HCT116 (cell line): Measurements from ENCODE around the gene CHIC1. TPM values are rescaled to one million over a fixed set of nuclear protein-coding genes. Genes with fewer than 3 reads are reported as not detected.
"Not testable (repeated sequence)": the region's sequence is repeated elsewhere in the genome, so short reads cannot be mapped to it uniquely, and the experiment has no call there.

Experiments
- ATAC-seq: fragments of 200-7000 bp; cut with Tn5 transposase; 2 replicates; pipeline ENCODE4 v1.9.1; 2020; ENCODE audit warnings: mild to moderate bottlenecking, moderate library complexity
- BruUV-seq: library from RNA; stranded (reverse); fragments of 400-500 nt; replicated peaks from 2 replicates; lab custom pipeline; 2021; lab: Mats Ljungman, UMichigan
- CTCF ChIA-PET: fragments of 300-600 bp; sonication (Branson Sonifier 250); formaldehyde crosslinking; loops from one replicate; lab custom pipeline; 2021; ENCODE audit warnings: antibody characterized with exemption; lab: Charles Lee
- POLR2A ChIA-PET: fragments of 300-600, 350-600 bp; sonication (Branson Sonifier 250); formaldehyde crosslinking; loops from one replicate; lab custom pipeline; 2021; ENCODE audit warnings: antibody characterized with exemption; lab: Charles Lee
- RAD21 ChIA-PET, 2 experiments: fragments of 300-600 bp; sonication (Branson Sonifier 250); formaldehyde crosslinking; loops; one replicate each; lab custom pipeline; 2023; ENCODE audit warnings: low total read pairs in 2 of 2; ENCODE audit not compliant: uncharacterized antibody in 2 of 2, unreplicated experiment in 2 of 2, low non-redundant PET in 1 of 2; lab: Charles Lee
- DNase-seq: peaks from one replicate; pipeline ENCODE4 v3.0.0-alpha.2; 2010; ENCODE audit warnings: low read depth, low spot score
- H2AFZ ChIP-seq: fragments of 200-600 bp; shearing (Covaris generic), sonication (generic); 2 replicates; pipeline ENCODE4 v1.6.1; 2017; ENCODE audit warnings: low read depth, mixed run types, mixed read lengths, antibody characterized with exemption, low read length; ENCODE audit not compliant: poor library complexity, severe bottlenecking
- H3K27ac ChIP-seq: 2 replicates; pipeline ENCODE4 v1.5.1; 2012; ENCODE audit warnings: low read depth, low read length
- H3K27me3 ChIP-seq: fragments of 200-600 bp; sonication (generic); 2 replicates; pipeline ENCODE4 v1.6.1; 2016; ENCODE audit warnings: mixed run types, low read length, mixed read lengths; ENCODE audit not compliant: insufficient read depth
- H3K36me3 ChIP-seq, 2 experiments: fragments of 200-500 bp in 1 of 2; fragments of 200-600 bp in 1 of 2; sonication (Bioruptor generic) in 1 of 2; sonication (generic) in 1 of 2; 2 replicates each; pipeline versions ENCODE4 v1.5.1 to v1.6.1; 2014 to 2016; ENCODE audit warnings: low read length in 2 of 2, inconsistent platforms in 1 of 2, mixed read lengths in 1 of 2, mixed run types in 1 of 2; ENCODE audit not compliant: insufficient read depth in 2 of 2, control insufficient read depth in 1 of 2
- H3K4me1 ChIP-seq, 2 experiments: fragments of 200-600 bp in 1 of 2; sonication (generic) in 1 of 2; 2 replicates each; pipeline versions ENCODE4 v1.5.1 to v1.6.1; 2012 to 2017; ENCODE audit warnings: low read length in 2 of 2, inconsistent platforms in 1 of 2, mild to moderate bottlenecking in 1 of 2, mixed read lengths in 1 of 2, mixed run types in 1 of 2, moderate library complexity in 1 of 2; ENCODE audit not compliant: insufficient read depth in 2 of 2, control insufficient read depth in 1 of 2
- H3K4me2 ChIP-seq: fragments of 200-600 bp; sonication (generic); 2 replicates; pipeline ENCODE4 v1.6.1; 2017; ENCODE audit warnings: mixed run types, low read length, mixed read lengths
- H3K4me3 ChIP-seq, 2 experiments: fragments of 200-600 bp in 1 of 2; sonication (generic) in 1 of 2; replicated peaks in 1 of 2; 2 replicates each; pipeline ENCODE4 v1.5.1; 2011 to 2016; ENCODE audit warnings: low read length in 2 of 2, control low read depth in 1 of 2, low read depth in 1 of 2, mild to moderate bottlenecking in 1 of 2, mixed read lengths in 1 of 2, mixed run types in 1 of 2
- H3K79me2 ChIP-seq: fragments of 200-600 bp; sonication (generic); 2 replicates; pipeline ENCODE4 v1.6.1; 2017; ENCODE audit warnings: mild to moderate bottlenecking, mixed run types, low read length, moderate library complexity, mixed read lengths; ENCODE audit not compliant: insufficient read depth
- H3K9ac ChIP-seq: fragments of 200-600 bp; sonication (generic); 2 replicates; pipeline ENCODE4 v1.6.1; 2016; ENCODE audit warnings: low read length, mixed read lengths
- H3K9me2 ChIP-seq: fragments of 200-600 bp; sonication (generic), shearing (Covaris generic); 2 replicates; pipeline ENCODE4 v1.6.1; 2017; ENCODE audit warnings: mixed run types, mild to moderate bottlenecking, moderate library complexity; ENCODE audit not compliant: insufficient read depth
- H3K9me3 ChIP-seq, 2 experiments: fragments of 200-500 bp in 1 of 2; fragments of 200-600 bp in 1 of 2; sonication (Bioruptor generic) in 1 of 2; sonication (generic) in 1 of 2; 2 replicates each; pipeline ENCODE4 v1.6.1; 2014 to 2017; ENCODE audit warnings: low read length in 2 of 2, mixed read lengths in 2 of 2, inconsistent platforms in 1 of 2, low read depth in 1 of 2, mild to moderate bottlenecking in 1 of 2, mixed run types in 1 of 2, moderate library complexity in 1 of 2; ENCODE audit not compliant: control insufficient read depth in 1 of 2, insufficient read depth in 1 of 2
- H4K20me1 ChIP-seq: fragments of 200-600 bp; sonication (generic), shearing (Covaris generic); 2 replicates; pipeline ENCODE4 v1.6.1; 2017; ENCODE audit warnings: mixed run types, mild to moderate bottlenecking, moderate library complexity; ENCODE audit not compliant: insufficient read depth
- CBX3 ChIP-seq: IDR thresholded peaks from 2 replicates; pipeline ENCODE4 v1.6.1; 2012; ENCODE audit warnings: low read depth
- EGR1 ChIP-seq: IDR thresholded peaks from 2 replicates; pipeline ENCODE4 v1.6.1; 2012; ENCODE audit warnings: low read depth
- ELF1 ChIP-seq: IDR thresholded peaks from 2 replicates; pipeline ENCODE4 v1.6.1; 2012; ENCODE audit warnings: low read depth, borderline replicate concordance
- EZH2 ChIP-seq: fragments of 200-600 bp; sonication (generic); IDR thresholded peaks from 2 replicates; pipeline ENCODE4 v1.6.1; 2017; ENCODE audit warnings: antibody characterized with exemption, mixed run types
- EZH2phosphoT487 ChIP-seq: fragments of 200-600 bp; IDR thresholded peaks from 2 replicates; pipeline ENCODE4 v1.6.1; 2018; ENCODE audit warnings: antibody characterized with exemption, borderline replicate concordance
- FOSL1 ChIP-seq: IDR thresholded peaks from 2 replicates; pipeline ENCODE4 v1.6.1; 2012; ENCODE audit warnings: low read depth
- JUND ChIP-seq: IDR thresholded peaks from 2 replicates; pipeline ENCODE4 v1.6.1; 2012
- SIN3A ChIP-seq: IDR thresholded peaks from 2 replicates; pipeline ENCODE4 v1.6.1; 2012; ENCODE audit warnings: low read depth
- SP1 ChIP-seq: IDR thresholded peaks from 2 replicates; pipeline ENCODE4 v1.6.1; 2012; ENCODE audit warnings: low read depth
- SRF ChIP-seq: IDR thresholded peaks from 2 replicates; pipeline ENCODE4 v1.6.1; 2012; ENCODE audit warnings: low read depth
- TCF7L2 ChIP-seq: IDR thresholded peaks from 2 replicates; pipeline ENCODE4 v1.7.0; 2011; ENCODE audit warnings: borderline replicate concordance, inconsistent platforms; ENCODE audit not compliant: insufficient read depth, insufficient read length; ENCODE audit errors: extremely low read depth
- ZFX ChIP-seq: fragments of 450-650 bp; IDR thresholded peaks from 2 replicates; pipeline ENCODE4 v1.6.1; 2017
- intact Hi-C: fragments of 100-400 bp; cut with micrococcal nuclease; formaldehyde crosslinking; loops from 2 replicates; pipeline ENCODE4 v1.10.0; 2022
- total RNA-seq: library from RNA; stranded (reverse); gene quantifications from one replicate; pipeline ENCODE4 v1.2.1, GENCODE V29; 2021; ENCODE audit not compliant: unreplicated experiment
- TF ChIP-seq, protein P1 (sequence below): IDR thresholded peaks from 2 replicates; pipeline ENCODE4 v1.6.1; 2012
- TF ChIP-seq, protein P2 (sequence below): IDR thresholded peaks from 2 replicates; pipeline ENCODE4 v1.6.1; 2011; ENCODE audit warnings: mild to moderate bottlenecking, low read length, moderate library complexity; ENCODE audit not compliant: insufficient replicate concordance; ENCODE audit errors: extremely low read depth
- TF ChIP-seq, protein P3 (sequence below): IDR thresholded peaks from 2 replicates; pipeline ENCODE4 v1.6.1; 2012; ENCODE audit warnings: low read depth

Gene CHIC1
- total RNA-seq, 1 experiment from 2014 or later = 0.10 TPM

DNA sequence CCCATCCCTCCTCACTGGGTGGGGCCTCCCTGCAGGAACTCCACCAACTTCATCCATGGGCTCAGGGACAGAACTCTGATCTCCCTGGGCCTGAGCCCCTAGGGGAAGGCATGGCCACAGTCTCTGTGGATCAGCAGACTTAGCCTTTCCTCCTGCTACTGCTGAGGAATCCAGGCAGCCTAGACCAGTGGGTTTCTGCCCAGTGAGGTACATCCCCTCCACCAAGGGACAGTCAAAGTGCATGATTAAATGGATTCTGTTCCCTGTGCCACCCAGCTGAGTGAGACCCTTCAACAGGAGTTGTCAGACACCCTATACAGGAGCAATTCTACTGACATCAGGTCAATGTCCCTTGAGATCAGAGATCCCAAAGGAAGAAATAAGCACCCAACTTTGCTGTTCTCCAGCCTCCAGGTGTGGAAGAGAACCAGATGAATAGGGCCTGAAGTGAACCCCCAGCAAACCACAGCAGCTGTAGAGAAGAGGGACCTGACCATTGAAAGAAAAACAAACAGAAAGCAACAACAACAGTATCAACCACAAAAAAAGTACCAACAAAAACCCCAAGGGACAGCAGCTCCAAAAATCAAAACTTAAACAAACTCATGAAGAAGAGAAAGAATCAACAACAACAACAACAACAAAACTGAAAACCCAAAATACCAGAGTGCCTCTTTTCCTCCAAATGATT is 84.8 kb downstream of the CHIC1 start:
- POLR2A ChIA-PET = no interaction called here
- Histone ChIP-seq H3K4me1 (no peaks in the 10 kb centered on the region), H2AFZ (no peak overlapping the region), H3K4me2 (no peak overlapping the region), H3K9me3 (no peaks in the 10 kb centered on the region), H3K27ac (no peak overlapping the region), H3K36me3 (no peaks in the 10 kb centered on the region), H3K27me3 (no peaks in the 10 kb centered on the region), H3K9me2 (no peaks in the 10 kb centered on the region), H3K79me2 (no peaks in the 10 kb centered on the region), H3K9ac (no peak overlapping the region), H3K4me3 (no peak overlapping the region), H4K20me1 (no peaks in the 10 kb centered on the region)
- intact Hi-C loops = no loop called here
- CTCF ChIA-PET = no interaction called here
- RAD21 ChIA-PET = no interaction called here
- no TSS peak for BruUV-seq
- no peak for TF ChIP-seq ZFX
- TF ChIP-seq SRF = no peak
- TF ChIP-seq SP1 = no peak
- TF ChIP-seq CBX3 = no peak
- no peak for TF ChIP-seq TCF7L2
- no peak for TF ChIP-seq SIN3A
- no peak for TF ChIP-seq EZH2
- TF ChIP-seq EGR1 = no peak
- TF ChIP-seq JUND = no peak
- no peak for TF ChIP-seq FOSL1
- TF ChIP-seq, protein P1, sequence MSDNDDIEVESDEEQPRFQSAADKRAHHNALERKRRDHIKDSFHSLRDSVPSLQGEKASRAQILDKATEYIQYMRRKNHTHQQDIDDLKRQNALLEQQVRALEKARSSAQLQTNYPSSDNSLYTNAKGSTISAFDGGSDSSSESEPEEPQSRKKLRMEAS = no peak
- TF ChIP-seq ELF1 = no peak
- TF ChIP-seq, protein P2, sequence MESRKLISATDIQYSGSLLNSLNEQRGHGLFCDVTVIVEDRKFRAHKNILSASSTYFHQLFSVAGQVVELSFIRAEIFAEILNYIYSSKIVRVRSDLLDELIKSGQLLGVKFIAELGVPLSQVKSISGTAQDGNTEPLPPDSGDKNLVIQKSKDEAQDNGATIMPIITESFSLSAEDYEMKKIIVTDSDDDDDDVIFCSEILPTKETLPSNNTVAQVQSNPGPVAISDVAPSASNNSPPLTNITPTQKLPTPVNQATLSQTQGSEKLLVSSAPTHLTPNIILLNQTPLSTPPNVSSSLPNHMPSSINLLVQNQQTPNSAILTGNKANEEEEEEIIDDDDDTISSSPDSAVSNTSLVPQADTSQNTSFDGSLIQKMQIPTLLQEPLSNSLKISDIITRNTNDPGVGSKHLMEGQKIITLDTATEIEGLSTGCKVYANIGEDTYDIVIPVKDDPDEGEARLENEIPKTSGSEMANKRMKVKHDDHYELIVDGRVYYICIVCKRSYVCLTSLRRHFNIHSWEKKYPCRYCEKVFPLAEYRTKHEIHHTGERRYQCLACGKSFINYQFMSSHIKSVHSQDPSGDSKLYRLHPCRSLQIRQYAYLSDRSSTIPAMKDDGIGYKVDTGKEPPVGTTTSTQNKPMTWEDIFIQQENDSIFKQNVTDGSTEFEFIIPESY = no peak
- TF ChIP-seq EZH2phosphoT487 = no peak
- TF ChIP-seq, protein P3, sequence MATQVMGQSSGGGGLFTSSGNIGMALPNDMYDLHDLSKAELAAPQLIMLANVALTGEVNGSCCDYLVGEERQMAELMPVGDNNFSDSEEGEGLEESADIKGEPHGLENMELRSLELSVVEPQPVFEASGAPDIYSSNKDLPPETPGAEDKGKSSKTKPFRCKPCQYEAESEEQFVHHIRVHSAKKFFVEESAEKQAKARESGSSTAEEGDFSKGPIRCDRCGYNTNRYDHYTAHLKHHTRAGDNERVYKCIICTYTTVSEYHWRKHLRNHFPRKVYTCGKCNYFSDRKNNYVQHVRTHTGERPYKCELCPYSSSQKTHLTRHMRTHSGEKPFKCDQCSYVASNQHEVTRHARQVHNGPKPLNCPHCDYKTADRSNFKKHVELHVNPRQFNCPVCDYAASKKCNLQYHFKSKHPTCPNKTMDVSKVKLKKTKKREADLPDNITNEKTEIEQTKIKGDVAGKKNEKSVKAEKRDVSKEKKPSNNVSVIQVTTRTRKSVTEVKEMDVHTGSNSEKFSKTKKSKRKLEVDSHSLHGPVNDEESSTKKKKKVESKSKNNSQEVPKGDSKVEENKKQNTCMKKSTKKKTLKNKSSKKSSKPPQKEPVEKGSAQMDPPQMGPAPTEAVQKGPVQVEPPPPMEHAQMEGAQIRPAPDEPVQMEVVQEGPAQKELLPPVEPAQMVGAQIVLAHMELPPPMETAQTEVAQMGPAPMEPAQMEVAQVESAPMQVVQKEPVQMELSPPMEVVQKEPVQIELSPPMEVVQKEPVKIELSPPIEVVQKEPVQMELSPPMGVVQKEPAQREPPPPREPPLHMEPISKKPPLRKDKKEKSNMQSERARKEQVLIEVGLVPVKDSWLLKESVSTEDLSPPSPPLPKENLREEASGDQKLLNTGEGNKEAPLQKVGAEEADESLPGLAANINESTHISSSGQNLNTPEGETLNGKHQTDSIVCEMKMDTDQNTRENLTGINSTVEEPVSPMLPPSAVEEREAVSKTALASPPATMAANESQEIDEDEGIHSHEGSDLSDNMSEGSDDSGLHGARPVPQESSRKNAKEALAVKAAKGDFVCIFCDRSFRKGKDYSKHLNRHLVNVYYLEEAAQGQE = no peak
- ATAC-seq = no peak
- no peak for DNase-seq

DNA sequence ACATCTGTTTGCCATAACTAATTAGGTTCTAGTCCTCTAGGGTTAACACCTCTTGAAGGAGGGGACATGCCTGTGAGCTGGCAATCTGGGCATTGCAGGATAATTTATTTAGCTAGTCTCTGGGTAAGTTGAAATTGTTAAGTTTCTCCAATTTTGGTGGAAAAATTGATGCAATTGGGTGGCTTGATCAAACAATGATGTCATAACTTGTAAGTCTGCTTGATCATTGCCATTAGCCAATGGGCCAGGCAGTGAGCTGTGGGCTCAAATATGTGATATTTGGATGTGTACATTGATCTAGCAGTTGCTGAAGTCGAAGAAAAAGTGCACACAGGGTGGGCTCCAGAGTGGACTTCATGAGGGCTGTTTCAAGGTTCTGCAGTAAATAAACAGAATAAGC is 98.3 kb downstream of the CHIC1 start:
- intact Hi-C loops, RAD21 ChIA-PET, ATAC-seq, H3K36me3 ChIP-seq, H3K79me2 ChIP-seq, H3K9ac ChIP-seq, H3K27ac ChIP-seq, H3K9me3 ChIP-seq, BruUV-seq, POLR2A ChIA-PET, H2AFZ ChIP-seq, CTCF ChIA-PET, H4K20me1 ChIP-seq, H3K4me3 ChIP-seq, H3K27me3 ChIP-seq, H3K9me2 ChIP-seq, H3K4me1 ChIP-seq, H3K4me2 ChIP-seq, DNase-seq: not testable (repeated sequence)
